ENCODE measurements around the gene MAN1C1.

The MAN1C1 gene

DNA sequence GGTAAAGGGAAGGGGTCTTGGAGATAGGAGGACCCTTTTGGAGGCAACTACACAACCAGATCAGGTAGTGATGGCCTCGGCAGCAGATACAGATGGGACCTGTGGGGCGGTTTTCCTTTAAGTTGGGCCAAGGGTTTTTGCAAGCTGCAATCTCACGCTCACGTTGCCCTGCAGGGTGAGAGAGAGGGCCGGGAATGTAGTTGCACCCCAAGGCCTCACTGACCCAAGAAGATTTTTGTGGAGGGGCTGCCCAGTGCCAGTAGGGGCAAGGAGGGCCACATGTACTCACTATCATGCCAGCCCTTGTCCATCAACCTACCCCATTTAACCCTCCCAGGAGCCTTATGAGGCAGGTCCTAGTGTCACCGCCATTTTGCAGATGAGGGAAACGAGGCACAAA is 125.7 kb downstream of the MAN1C1 start:
- no peak overlapping the region for H3K4me3 ChIP-seq (ENCODE audit: low read length)
- no peak for DNase-seq (ENCODE audit: low read depth, low spot score)

DNA sequence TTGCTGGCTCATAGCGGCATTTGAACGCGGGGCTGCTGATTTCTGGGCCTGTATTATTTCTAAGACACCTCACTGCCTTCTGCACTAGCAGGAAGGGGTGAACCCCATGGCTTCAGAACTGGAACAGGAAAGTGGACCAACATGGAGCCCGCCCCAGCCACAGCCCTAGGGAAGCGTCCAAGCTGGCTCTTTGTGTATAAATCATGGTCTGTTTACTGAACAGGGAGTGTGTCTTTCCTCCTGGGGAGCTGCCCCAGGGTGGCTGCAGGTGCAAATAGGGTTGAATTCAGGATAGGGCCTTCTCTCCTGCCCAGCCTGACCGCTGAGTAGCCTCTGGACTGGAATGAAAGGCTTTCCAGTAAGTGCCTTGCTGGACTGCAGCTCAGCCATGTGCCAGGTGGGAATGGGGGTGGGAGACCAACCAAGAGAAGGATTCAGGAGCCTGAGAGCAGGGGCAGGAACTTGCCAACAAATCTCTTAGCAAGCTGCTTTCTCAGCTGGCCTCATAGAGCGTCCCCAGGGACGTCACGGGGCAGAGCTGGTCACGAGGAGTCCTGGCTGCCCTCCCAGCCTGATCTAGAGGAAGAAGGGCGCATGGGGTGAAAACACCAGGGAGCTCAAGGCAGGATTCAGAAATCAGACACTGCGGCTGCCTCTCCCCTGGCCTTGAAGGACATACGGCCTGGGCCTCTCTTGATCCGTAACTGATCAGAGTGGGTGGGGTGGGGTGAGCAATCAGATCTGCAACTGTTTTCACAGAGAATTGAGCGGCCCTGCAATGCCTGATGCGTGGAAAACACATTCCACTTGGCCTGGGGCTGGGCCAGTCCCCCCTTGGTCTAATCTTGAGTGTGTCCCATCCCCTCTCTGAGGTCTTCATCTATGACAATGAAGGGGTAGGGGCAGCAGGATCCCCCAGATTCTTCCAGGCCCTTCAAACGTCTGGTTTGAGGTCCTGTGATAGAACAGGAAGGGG is 126.9 kb downstream of the MAN1C1 start:
- no peak for DNase-seq (ENCODE audit: low read depth, low spot score)
- H3K4me3 ChIP-seq (ENCODE audit: low read length), result no peak overlapping the region

DNA sequence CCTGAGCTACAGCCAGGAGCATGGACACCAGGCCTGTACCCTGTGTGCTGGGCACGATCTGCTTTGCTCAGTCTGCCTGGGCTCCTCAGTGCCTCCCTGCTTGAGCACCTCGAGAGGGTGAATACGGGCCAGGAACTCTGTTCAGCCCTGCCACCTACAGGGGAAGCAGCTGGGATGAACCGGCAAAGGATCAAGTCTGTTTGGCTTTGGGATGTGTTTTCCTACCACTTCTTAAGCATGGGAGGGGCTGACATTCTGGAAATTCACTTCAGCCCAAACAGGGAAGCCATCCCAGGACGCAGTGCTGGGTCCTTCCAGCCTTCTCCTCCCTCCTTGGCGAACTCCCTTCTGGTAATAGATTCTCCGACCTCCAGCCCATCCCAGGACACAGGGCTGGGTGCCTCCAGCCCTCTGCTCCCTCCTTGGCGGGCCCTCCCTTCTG is 127.6 kb downstream of the MAN1C1 start:
- H3K4me3 ChIP-seq (ENCODE audit: low read length), result no peak overlapping the region
- no peak for DNase-seq (ENCODE audit: low read depth, low spot score)

DNA sequence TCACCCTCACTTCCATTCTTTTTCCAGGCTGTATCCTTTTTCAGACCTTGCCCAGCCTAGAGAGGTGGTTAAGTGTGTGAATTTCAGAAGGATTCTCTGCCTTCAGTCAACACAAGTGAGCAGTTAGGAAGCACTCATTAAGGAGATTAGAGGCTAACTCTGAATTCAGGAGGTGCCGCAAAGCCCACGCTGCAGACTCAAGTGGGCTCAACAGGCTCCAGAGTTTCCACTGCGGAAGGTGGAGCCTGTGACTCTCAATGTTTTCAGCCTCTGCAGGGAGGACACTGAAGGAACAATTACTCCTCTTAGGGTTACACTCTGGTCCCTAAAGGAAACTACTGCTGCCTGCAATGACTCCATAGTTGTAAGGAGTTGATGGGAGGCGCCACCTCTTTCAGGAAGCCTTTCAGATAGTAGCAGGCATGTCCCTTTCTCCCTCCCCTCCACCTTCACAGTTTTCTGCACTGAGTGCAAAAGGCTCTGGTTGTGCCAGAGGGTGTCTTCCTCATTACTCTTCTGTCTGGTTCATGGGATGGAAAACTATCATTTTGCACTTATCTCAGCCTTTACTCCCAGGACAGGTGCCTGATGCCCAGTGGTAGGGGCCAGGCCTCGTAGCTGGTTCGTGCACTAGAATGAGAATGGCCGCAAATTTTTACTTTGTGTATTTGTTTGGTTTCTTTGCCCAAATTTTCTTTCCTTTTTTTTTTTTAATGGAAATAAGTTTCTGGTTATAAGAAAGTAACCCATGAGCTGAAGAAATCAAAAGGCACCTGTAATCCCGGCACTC is 128.2 kb downstream of the MAN1C1 start:
- no peak for DNase-seq (ENCODE audit: low read depth, low spot score)
- H3K4me3 ChIP-seq (ENCODE audit: low read length), result no peak overlapping the region

DNA sequence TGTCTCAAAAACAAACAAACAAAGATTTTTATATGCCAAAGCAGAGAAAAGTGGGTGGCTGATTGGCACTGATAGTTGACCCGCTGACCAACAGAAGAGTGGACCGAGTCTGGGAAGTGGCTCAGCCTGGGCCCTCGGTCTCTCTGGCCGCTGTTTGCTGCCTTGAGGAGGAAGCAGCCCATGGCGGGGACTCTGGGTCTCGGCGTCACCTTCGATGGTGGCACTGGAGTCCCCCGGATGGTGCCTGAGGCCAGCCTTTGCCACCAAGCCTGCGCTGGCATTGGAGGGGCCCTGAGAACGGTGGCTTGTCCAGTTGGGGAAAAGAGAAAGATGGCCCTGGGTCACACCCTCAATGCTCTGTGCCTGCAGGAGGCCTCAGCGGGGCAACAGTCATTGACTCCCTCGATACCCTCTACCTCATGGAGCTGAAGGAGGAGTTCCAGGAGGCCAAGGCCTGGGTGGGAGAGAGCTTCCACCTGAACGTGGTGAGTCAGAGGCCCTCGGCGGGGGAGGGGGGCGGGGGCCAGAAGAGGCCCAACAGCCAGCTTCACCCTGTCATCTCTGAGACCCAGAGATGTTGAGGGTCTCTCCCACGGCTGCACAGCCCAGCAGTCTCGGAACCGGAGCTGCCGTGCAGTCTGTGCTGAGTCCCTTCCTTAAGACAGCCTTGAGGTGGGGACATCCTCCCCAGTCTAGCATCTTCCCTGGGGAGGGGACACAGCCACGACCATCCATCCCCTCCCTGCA is 129.9 kb downstream of the MAN1C1 start:
- no peak for DNase-seq (ENCODE audit: low read depth, low spot score)
- no peak overlapping the region for H3K4me3 ChIP-seq (ENCODE audit: low read length)

DNA sequence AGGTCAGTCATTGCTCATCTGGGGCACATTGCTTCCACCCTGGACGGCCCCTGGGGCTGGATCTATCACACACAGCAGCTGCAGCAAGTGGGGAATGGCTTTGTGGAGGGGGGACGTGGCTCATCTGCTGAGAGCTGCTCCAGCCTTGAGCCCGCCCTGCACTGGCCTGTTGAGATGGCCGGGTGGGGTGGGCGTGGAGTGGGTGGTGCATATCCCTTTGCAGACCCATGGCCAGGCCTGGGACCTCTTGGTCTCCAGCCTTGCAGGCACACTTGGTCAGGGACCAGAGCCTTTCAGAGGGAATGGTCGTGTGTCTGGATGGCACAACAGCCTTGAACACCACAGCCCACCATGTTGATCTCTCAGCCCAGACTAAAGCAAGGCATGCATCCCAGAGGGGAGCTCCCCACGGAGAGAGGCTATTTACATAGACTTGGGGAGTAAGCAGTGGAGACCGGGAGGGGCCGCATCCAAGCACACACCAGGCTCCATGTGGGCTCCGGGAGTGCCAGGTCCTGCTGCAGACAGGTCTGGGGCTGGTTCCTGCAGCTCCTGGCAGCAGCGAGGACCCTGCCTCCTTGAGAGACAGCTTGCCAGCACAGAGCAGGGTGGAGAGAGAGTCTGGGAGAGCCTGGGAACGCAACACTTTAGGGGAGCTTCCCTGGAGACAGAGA is 130.6 kb downstream of the MAN1C1 start:
- DNase-seq (ENCODE audit: low read depth, low spot score), result no peak
- H3K4me3 ChIP-seq (ENCODE audit: low read length), result no peak overlapping the region

DNA sequence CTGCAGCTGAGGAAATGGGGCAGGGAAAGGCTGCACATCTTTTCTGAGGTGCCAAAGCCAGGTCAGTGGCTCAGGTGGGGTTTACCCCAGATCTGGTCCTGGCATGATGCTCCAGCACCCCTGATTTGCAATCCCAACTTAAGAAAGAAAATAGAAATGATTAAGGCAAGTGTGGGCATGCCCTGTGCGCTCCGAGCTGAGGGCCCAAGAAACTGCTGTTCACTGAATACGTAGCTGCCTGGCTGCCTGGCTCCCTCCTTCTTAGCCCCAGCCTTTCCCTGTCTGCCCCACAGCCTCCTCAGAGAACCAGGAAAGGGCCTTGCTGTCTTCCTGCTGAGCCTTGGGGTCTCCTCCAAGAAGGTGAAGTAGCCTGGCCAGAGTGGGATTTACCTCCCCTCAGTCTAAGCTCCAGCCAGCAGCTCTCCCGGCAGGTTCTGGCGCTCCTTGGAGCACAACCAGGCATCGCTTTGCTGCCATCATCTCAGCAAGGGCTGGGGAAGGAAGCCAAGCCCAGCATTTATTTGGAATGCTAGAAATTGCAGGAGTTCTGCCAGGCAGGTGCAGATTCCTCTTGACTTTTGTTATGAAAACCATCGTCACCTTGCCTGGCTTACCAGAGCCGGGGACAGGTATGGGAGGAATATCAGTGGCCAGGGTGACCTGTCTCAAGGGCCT is 132.1 kb downstream of the MAN1C1 start:
- no peak for DNase-seq (ENCODE audit: low read depth, low spot score)
- no peak overlapping the region for H3K4me3 ChIP-seq (ENCODE audit: low read length)

DNA sequence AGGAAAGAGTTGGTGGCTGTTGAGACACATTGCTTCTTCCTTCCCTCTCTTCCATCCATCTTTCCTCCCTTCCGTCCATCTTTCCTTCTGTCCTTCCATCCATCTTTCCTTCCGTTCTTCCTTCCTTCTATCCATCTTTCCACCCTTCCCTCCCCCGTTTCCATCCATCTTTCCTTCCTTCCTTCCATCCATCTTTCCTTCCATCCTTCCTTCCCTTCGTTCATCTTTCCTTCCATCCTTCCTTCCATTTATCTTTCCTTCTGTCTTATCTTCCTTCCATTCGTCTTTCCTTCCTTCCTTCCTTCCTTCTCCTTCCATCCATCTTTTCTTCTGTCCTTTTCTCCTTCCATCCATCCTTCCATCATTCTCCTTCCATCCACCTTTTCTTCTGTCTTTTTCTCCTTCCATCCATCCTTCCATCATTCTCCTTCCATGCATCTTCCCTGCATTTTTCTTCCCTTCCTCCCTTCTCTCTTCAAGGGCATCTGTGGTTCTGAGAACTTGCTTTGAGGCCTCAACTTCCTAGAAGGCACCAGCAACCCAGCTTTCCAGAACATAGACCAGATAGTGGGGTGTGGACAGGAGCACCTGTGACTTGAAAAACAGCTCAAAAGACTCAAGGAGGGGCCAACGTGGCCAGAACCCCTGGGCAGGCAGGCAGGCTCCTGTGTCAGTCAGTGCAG is 134.5 kb downstream of the MAN1C1 start:
- no peak overlapping the region for H3K4me3 ChIP-seq (ENCODE audit: low read length)
- no peak for DNase-seq (ENCODE audit: low read depth, low spot score)

DNA sequence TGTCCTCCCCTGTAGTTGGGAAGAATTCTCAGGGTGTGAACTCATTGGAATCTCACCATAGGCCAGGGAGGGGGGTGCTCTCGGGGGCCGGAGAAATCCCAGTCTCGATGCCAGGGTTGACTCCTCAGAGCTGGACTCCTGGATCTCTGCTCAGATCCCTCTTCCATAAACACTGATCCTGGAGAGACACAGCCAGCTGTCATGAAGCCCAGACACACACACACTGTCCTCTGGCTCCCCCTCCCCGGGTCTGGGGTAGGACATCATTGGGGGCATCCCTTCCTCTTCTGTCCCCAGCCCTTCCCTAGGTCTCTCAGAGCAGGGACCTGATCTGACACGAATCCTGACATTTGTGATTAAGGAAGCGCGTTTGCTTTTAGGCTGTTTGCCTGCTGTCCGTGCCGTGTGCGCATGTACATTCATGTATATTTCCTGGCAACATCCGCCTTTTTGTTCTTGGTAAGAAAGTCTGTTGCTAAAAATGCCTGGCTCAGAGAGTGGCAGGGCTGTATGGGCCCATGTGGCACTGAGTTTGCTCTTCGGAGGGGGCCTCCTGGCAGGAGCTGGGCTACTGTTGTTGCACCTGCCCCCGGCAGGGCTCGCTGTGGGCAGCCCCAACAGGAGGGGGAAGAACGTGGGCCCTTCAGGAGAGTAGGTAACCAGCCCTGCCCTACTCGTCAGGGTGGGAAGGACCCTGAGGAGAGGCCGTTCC is 138.0 kb downstream of the MAN1C1 start:
- no peak for DNase-seq (ENCODE audit: low read depth, low spot score)
- no peak overlapping the region for H3K4me3 ChIP-seq (ENCODE audit: low read length)

DNA sequence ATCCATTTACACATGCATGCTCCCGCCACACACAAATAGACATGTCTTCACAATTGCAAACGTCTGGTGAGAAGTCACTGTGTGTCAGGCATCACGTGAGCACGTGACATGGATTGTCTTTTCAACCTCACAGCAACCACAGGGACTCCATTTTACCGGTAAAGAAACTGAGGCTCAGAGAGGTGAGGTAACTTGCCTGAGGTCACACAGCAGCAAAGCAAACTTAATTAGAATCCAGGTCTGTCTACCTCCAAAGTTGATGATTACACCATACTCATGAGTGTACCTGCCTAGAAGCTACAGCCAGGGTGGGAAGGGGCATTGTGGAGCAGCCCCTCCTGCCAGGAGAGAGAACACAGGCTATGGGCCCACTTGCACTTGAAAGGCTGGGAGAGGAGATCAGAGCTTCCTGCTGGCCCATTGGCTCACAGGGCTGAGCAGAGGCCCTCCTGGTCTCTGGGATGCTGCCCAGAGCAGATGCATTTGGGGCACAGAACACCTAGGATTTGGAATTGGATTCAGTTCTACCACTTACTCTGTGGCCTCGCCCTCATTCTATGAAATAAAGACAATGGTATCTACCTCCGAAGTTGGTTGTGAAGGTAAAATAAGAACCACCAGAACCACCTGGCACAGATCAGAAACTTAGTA is 139.0 kb downstream of the MAN1C1 start:
- H3K4me3 ChIP-seq (ENCODE audit: low read length), result no peak overlapping the region
- no peak for DNase-seq (ENCODE audit: low read depth, low spot score)

DNA sequence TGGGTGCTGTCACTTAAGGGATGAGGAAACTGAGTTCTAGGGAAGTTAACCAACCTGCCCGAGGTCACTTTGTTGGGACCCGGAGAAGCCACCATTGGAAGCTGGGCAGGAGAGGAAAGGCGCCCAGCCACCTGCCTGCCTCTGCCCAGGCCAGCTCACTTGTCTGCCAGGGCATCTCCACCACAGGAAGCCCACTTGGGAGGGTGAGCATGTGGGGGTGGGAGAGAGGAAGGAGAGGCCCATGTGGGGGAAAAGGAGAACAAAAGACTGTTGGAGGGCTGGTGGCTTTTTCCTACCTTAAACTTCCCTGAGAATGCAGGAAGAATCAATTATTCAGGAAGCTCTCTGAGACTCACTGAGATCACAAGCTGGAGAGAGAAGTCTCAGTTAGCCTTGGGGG is 139.6 kb downstream of the MAN1C1 start:
- H3K4me3 ChIP-seq (ENCODE audit: low read length), result no peak overlapping the region
- DNase-seq (ENCODE audit: low read depth, low spot score), result no peak

DNA sequence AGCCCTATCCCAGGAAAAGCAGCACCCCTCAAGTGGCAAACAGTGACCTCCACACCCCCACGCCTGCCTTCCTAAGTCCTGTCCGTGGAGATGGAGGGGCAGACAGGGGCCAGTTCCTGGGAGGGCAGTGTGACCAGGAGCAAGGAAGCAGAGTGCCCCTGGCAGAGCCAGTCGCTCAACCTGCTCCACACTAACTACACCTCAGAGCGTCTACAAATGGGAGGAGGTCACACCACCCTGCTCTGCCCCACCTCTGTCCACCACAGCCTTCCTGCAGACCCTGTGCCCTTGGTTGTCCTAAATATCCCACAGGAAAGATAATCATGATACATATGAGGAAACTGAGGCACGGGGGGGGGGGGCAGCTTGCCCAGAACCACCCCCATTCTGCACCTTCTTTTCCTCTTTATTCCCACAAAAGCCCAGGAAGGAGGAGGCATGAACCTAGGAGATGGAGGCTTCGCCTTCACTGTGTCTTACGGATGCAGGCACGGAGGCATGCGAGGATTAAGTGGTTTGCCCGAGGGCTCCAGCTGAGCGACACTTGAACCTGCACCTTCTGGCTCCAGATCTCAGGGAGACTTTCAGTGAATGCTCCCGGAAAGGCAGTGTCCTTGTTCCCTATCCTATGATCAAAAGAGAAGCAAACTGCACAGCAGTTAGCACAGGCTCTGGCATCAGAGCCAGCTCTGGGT is 140.7 kb downstream of the MAN1C1 start:
- no peak for DNase-seq (ENCODE audit: low read depth, low spot score)

DNA sequence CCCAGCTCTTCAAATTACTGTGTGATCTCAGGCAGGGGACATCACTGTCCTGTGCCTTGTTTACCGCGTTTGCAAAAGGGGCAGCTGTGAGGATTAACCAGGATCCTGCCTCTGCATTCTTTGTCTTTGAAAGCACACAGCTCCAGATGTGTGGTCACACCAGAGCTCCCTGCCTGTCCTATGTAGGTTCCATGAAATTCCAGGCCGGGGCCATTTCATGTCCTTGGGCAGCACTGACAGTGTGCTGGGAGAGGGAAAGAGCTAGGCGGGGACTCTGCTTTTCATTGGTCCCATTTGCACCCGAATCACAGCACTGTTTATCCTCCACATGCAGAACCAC is 141.2 kb downstream of the MAN1C1 start:
- no peak overlapping the region for H3K4me3 ChIP-seq (ENCODE audit: low read length)
- no peak for DNase-seq (ENCODE audit: low read depth, low spot score)

More for the DNA sequence above, 140.7 kb downstream of the MAN1C1 start:
- no peak overlapping the region for H3K4me3 ChIP-seq (ENCODE audit: low read length)

DNA sequence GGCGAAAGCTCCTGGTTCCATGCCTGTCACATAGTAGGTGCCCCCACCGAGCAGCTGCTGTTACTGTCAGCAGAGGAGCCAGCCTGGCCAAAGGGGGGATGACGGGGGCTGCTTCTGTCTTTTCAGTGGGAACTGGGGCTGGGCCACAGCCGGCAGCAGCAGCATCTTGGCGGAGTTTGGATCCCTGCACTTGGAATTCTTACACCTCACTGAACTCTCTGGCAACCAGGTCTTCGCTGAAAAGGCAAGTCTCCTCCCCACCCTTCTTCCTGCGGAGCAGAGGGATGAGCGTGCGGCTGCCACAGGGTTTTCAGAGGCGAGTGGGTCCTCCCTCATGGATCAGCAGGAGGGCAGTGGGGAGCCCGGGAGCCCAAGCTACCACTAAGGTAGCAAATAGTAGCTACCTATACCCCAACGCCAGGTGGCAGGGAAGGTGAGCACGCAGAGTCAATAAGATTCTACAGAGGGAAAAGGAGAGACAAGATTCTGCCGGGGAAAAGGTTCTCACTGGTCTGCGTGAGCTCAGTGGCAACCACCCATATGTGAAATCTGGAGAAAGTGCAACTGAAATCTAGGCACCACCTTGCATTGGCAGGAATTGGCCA is 142.0 kb downstream of the MAN1C1 start:
- H3K4me3 ChIP-seq (ENCODE audit: low read length), result no peak overlapping the region
- no peak for DNase-seq (ENCODE audit: low read depth, low spot score)

DNA sequence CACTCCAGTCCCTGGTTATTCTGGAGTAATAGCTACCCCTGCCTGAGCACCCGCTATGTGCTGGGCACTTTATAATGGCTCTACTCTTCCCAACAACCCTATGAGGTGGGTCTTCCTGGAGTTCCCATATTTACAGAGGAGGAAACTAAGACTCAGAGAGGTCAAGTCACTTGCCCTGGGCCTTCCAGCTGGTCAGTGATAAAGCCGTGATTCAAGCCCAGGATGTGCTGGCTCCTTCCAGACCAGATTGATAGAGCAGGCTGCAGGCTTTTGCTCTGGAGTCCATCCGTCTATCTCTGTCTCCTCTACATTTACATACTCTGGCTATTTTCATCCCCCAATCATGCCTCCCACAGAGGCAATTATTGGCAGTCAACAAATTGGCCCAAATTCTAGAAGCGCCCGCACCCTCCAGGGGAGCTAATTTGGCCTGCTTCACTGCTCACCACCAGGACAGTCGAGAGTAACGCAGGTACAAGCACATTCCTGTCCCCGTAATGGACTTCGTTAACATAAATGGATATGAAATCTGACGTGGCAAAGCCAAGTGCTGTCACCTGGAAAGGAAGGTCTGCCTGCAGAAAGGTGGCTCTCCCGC is 143.6 kb downstream of the MAN1C1 start:
- H3K4me3 ChIP-seq (ENCODE audit: low read length), result no peak overlapping the region
- DNase-seq (ENCODE audit: low read depth, low spot score), result no peak

DNA sequence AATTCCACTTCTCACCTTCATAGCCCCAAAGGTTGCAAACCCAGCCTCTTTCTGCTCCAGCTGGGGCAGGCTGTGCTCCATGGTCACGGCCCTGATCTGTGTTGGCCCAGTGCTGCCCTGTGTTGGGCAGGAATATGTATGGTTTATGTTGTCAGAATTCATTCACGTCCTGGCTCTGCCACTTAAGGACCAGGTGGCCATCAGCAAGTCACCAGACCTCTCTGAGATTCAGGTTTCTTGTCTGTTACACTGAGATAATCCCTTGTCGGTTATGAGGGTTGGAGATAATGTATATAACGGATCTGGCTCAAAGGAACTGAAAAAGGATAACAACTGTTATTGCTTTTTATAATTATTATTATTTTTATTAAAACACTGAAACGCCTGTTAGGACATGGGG is 144.3 kb downstream of the MAN1C1 start:
- DNase-seq (ENCODE audit: low read depth, low spot score), result no peak
- H3K4me3 ChIP-seq (ENCODE audit: low read length), result no peak overlapping the region
